Neural cell (in vitro differentiated cells): ENCODE data around the gene POPDC2. TPM values are rescaled to one million over a fixed set of nuclear protein-coding genes. Genes with fewer than 3 reads are reported as not detected.

Source experiments
- H2AFZ ChIP-seq: fragments of 200-600, 300-800 bp; sonication (generic), shearing (Covaris generic); 2 replicates; pipeline ENCODE4 v1.6.0; 2014; ENCODE audit warnings: low read depth, mild to moderate bottlenecking, antibody characterized with exemption, low read length, moderate library complexity
- H3F3A ChIP-seq: fragments of 200-600 bp; shearing (Covaris generic); 2 replicates; pipeline ENCODE4 v1.6.1; 2016; ENCODE audit warnings: mild to moderate bottlenecking, moderate library complexity, mixed read lengths, antibody characterized with exemption, low read length; ENCODE audit not compliant: insufficient read depth, poor library complexity, severe bottlenecking
- H3K27ac ChIP-seq: fragments of 200-600, 300-800 bp; sonication (generic), shearing (Covaris generic); 2 replicates; pipeline ENCODE4 v1.5.1; 2014; ENCODE audit warnings: mild to moderate bottlenecking, low read length, moderate library complexity
- H3K27me3 ChIP-seq: fragments of 300-800, 200-600 bp; sonication (generic), shearing (Covaris generic); 2 replicates; pipeline ENCODE4 v1.6.0; 2014; ENCODE audit warnings: mild to moderate bottlenecking, low read depth, low read length, moderate library complexity; ENCODE audit not compliant: insufficient read depth
- H3K36me3 ChIP-seq: fragments of 300-800, 200-600 bp; sonication (generic), shearing (Covaris generic); 2 replicates; pipeline ENCODE4 v1.5.1; 2014; ENCODE audit warnings: mild to moderate bottlenecking, antibody characterized with exemption, low read length, moderate library complexity; ENCODE audit not compliant: insufficient read depth
- H3K4me2 ChIP-seq: fragments of 300-800, 200-600 bp; sonication (generic), shearing (Covaris generic); 2 replicates; pipeline ENCODE4 v1.6.0; 2014; ENCODE audit warnings: mild to moderate bottlenecking, low read length
- H3K4me3 ChIP-seq: fragments of 300-800, 200-600 bp; sonication (generic), shearing (Covaris generic); 2 replicates; pipeline ENCODE4 v1.5.1; 2014; ENCODE audit warnings: mild to moderate bottlenecking, low read length, moderate library complexity
- H3K79me2 ChIP-seq: fragments of 200-600 bp; shearing (Covaris generic); replicated peaks from 2 replicates; pipeline ENCODE4 v1.6.0; 2014; ENCODE audit warnings: mild to moderate bottlenecking, low read length, moderate library complexity; ENCODE audit not compliant: insufficient read depth
- H3K9ac ChIP-seq: fragments of 300-800, 200-600 bp; sonication (generic), shearing (Covaris generic); 2 replicates; pipeline ENCODE4 v1.6.1; 2016; ENCODE audit warnings: mild to moderate bottlenecking, low read length, mixed read lengths
- H3K9me2 ChIP-seq: fragments of 200-600 bp; shearing (Covaris generic); 2 replicates; pipeline ENCODE4 v1.6.1; 2016; ENCODE audit warnings: mild to moderate bottlenecking, low read length, mixed read lengths; ENCODE audit not compliant: insufficient read depth
- H3K9me3 ChIP-seq: fragments of 200-600, 300-800 bp; sonication (generic), shearing (Covaris generic); 2 replicates; pipeline ENCODE4 v1.6.1; 2016; ENCODE audit warnings: mild to moderate bottlenecking, mixed run types, low read length, moderate library complexity, mixed read lengths
- H4K20me1 ChIP-seq: fragments of 200-600 bp; shearing (Covaris generic); 2 replicates; pipeline ENCODE4 v1.6.1; 2016; ENCODE audit warnings: mild to moderate bottlenecking, mixed run types; ENCODE audit not compliant: insufficient read depth
- CTCF ChIP-seq: fragments of 450-650 bp; IDR thresholded peaks from 2 replicates; pipeline ENCODE4 v1.5.1; 2014; ENCODE audit warnings: antibody characterized with exemption, mild to moderate bottlenecking, moderate library complexity; ENCODE audit not compliant: poor library complexity, severe bottlenecking
- EP300 ChIP-seq: fragments of 450-650 bp; conservative IDR thresholded peaks from 2 replicates; pipeline ENCODE4 v1.6.1; 2014; ENCODE audit warnings: antibody characterized with exemption, mild to moderate bottlenecking, moderate library complexity; ENCODE audit not compliant: poor library complexity, severe bottlenecking
- EZH2 ChIP-seq: fragments of 200-600, 300-800 bp; shearing (Covaris generic), sonication (generic); IDR thresholded peaks from 2 replicates; pipeline ENCODE4 v1.6.1; 2014; ENCODE audit warnings: antibody characterized with exemption, low read length, borderline replicate concordance, mild to moderate bottlenecking; ENCODE audit not compliant: insufficient read depth, poor library complexity, severe bottlenecking
- MXI1 ChIP-seq: fragments of 450-650 bp; conservative IDR thresholded peaks from 2 replicates; pipeline ENCODE4 v1.6.1; 2014; ENCODE audit warnings: antibody characterized with exemption, mild to moderate bottlenecking; ENCODE audit not compliant: poor library complexity, severe bottlenecking
- POLR2AphosphoS5 ChIP-seq: IDR thresholded peaks from 2 replicates; pipeline ENCODE4 v1.6.1; 2012
- RAD21 ChIP-seq: fragments of 450-650 bp; conservative IDR thresholded peaks from 2 replicates; pipeline ENCODE4 v1.6.1; 2014; ENCODE audit warnings: antibody characterized with exemption, mild to moderate bottlenecking, moderate library complexity
- REST ChIP-seq: IDR thresholded peaks from 2 replicates; pipeline ENCODE4 v1.6.1; 2012; ENCODE audit warnings: borderline replicate concordance
- SMC3 ChIP-seq: fragments of 450-650 bp; conservative IDR thresholded peaks from 2 replicates; pipeline ENCODE4 v1.6.1; 2014; ENCODE audit warnings: antibody characterized with exemption, mild to moderate bottlenecking, moderate library complexity; ENCODE audit not compliant: poor library complexity
- TAF1 ChIP-seq: IDR thresholded peaks from 2 replicates; pipeline ENCODE4 v1.6.1; 2012; ENCODE audit warnings: low read depth
- polyA plus RNA-seq: library from polyadenylated mRNA; depleted of rRNA; stranded (reverse); fragments of >200 nt; gene quantifications from 2 replicates; pipeline ENCODE4 v1.2.3, GENCODE V29; 2014

Gene POPDC2
- polyA plus RNA-seq, 1 donor from 2014 or later: 3.4 TPM

- H3K9ac ChIP-seq: no peak overlapping the region
- H3F3A ChIP-seq: no peaks in the 10 kb centered on the region
- no peaks in the 10 kb centered on the region for H3K79me2 ChIP-seq
- H2AFZ ChIP-seq: no peak overlapping the region
- H3K27ac ChIP-seq: no peak overlapping the region
- H3K4me2 ChIP-seq: no peak overlapping the region
- no peaks in the 10 kb centered on the region for H3K9me2 ChIP-seq
- H3K4me3 ChIP-seq: no peak overlapping the region
- no peaks in the 10 kb centered on the region for H3K27me3 ChIP-seq
- H3K36me3 ChIP-seq: no peaks in the 10 kb centered on the region
- TF ChIP-seq POLR2AphosphoS5 (no peak), MXI1 (no peak), EP300 (no peak), CTCF (no peak), REST (no peak), EZH2 (no peak), RAD21 (no peak), SMC3 (no peak), TAF1 (no peak)
- H4K20me1 ChIP-seq: no peaks in the 10 kb centered on the region
- no peaks in the 10 kb centered on the region for H3K9me3 ChIP-seq
Observed at GRCh38 chr3:119611664-119612063, 48.7 kb downstream of the POPDC2 start.

GRCh38 chr3:119609301-119609700 lies 51.1 kb downstream of the POPDC2 start:
- H2AFZ ChIP-seq: no peak overlapping the region

More at GRCh38 chr3:119609301-119609700, 51.1 kb downstream of the POPDC2 start:
- no peaks in the 10 kb centered on the region for H3K9me2 ChIP-seq
- no peak overlapping the region for H3K9ac ChIP-seq
- no peaks in the 10 kb centered on the region for H4K20me1 ChIP-seq
- TF ChIP-seq TAF1: no peak
- TF ChIP-seq EZH2: no peak
- TF ChIP-seq MXI1: no peak
- no peak for TF ChIP-seq CTCF
- TF ChIP-seq EP300: no peak
- TF ChIP-seq SMC3: no peak
- no peak for TF ChIP-seq RAD21
- TF ChIP-seq REST: no peak
- no peak for TF ChIP-seq POLR2AphosphoS5
- no peaks in the 10 kb centered on the region for H3F3A ChIP-seq
- H3K4me2 ChIP-seq: no peak overlapping the region
- H3K27me3 ChIP-seq: no peaks in the 10 kb centered on the region
- no peaks in the 10 kb centered on the region for H3K36me3 ChIP-seq
- H3K9me3 ChIP-seq: no peaks in the 10 kb centered on the region
- H3K27ac ChIP-seq: no peak overlapping the region
- no peak overlapping the region for H3K4me3 ChIP-seq
- H3K79me2 ChIP-seq: no peaks in the 10 kb centered on the region
